ENCODE data around the gene HEATR5A. TPM values are rescaled to one million over a fixed set of nuclear protein-coding genes. Genes with fewer than 3 reads are reported as not detected.

Gene HEATR5A
- total RNA-seq, 1 experiment from 2014 or later: 18.2 TPM

- no peak for DNase-seq
- Histone ChIP-seq H3K36me3 (replicated peaks; ENCODE audit: control insufficient read depth, insufficient read depth, low read length) (peaks cover 4% of the 10 kb centered on the region), H3K4me3 (ENCODE audit: insufficient read depth, low read depth, low read length) (no peak overlapping the region), H3K27me3 (ENCODE audit: control insufficient read depth, insufficient read depth, low read length) (no peaks in the 10 kb centered on the region)
Measured at GRCh38 chr14:31307618-31308017, 112.7 kb downstream of the HEATR5A start.

- no peaks in the 10 kb centered on the region for H3K27me3 ChIP-seq (ENCODE audit: control insufficient read depth, insufficient read depth, low read length)
- DNase-seq: no peak
- peaks cover 4% of the 10 kb centered on the region for H3K36me3 ChIP-seq (replicated peaks; ENCODE audit: control insufficient read depth, insufficient read depth, low read length)
- H3K4me3 ChIP-seq (ENCODE audit: insufficient read depth, low read depth, low read length): no peak overlapping the region
Measured at GRCh38 chr14:31307198-31307597, 113.2 kb downstream of the HEATR5A start.

- Histone ChIP-seq H3K27me3 (ENCODE audit: control insufficient read depth, insufficient read depth, low read length) (no peaks in the 10 kb centered on the region), H3K4me3 (ENCODE audit: insufficient read depth, low read depth, low read length) (no peak overlapping the region), H3K36me3 (replicated peaks; ENCODE audit: control insufficient read depth, insufficient read depth, low read length) (peaks cover 4% of the 10 kb centered on the region)
- no peak for DNase-seq
Measured at GRCh38 chr14:31303654-31304053, 116.7 kb downstream of the HEATR5A start.

GRCh38 chr14:31300883-31301282, 119.5 kb downstream of the HEATR5A start:
- peaks cover 3% of the 10 kb centered on the region for H3K36me3 ChIP-seq (replicated peaks; ENCODE audit: control insufficient read depth, insufficient read depth, low read length)
- no peaks in the 10 kb centered on the region for H3K27me3 ChIP-seq (ENCODE audit: control insufficient read depth, insufficient read depth, low read length)
- DNase-seq: no peak
- H3K4me3 ChIP-seq (ENCODE audit: insufficient read depth, low read depth, low read length): no peak overlapping the region

GRCh38 chr14:31300296-31300695, 120.1 kb downstream of the HEATR5A start:
- H3K4me3 ChIP-seq (ENCODE audit: insufficient read depth, low read depth, low read length): no peak overlapping the region
- peak; percentile 58 for DNase-seq
- H3K27me3 ChIP-seq (ENCODE audit: control insufficient read depth, insufficient read depth, low read length): no peaks in the 10 kb centered on the region
- H3K36me3 ChIP-seq (replicated peaks; ENCODE audit: control insufficient read depth, insufficient read depth, low read length): peaks cover 3% of the 10 kb centered on the region

- DNase-seq: no peak
- Histone ChIP-seq H3K36me3 (replicated peaks; ENCODE audit: control insufficient read depth, insufficient read depth, low read length) (no peaks in the 10 kb centered on the region; the same call in 1 of the 2 replicates), H3K4me3 (ENCODE audit: insufficient read depth, low read depth, low read length) (no peak overlapping the region), H3K27me3 (ENCODE audit: control insufficient read depth, insufficient read depth, low read length) (no peaks in the 10 kb centered on the region)
Measured at GRCh38 chr14:31297701-31298344, 122.5 kb downstream of the HEATR5A start.

GRCh38 chr14:31297112-31297511, 123.2 kb downstream of the HEATR5A start:
- Histone ChIP-seq H3K27me3 (ENCODE audit: control insufficient read depth, insufficient read depth, low read length) (no peaks in the 10 kb centered on the region), H3K36me3 (replicated peaks; ENCODE audit: control insufficient read depth, insufficient read depth, low read length) (no peaks in the 10 kb centered on the region; the same call in 1 of the 2 replicates), H3K4me3 (ENCODE audit: insufficient read depth, low read depth, low read length) (no peak overlapping the region)
- DNase-seq: no peak

GRCh38 chr14:31294746-31295405, 125.5 kb downstream of the HEATR5A start:
- Histone ChIP-seq H3K36me3 (replicated peaks; ENCODE audit: control insufficient read depth, insufficient read depth, low read length) (no peaks in the 10 kb centered on the region; the same call in 1 of the 2 replicates), H3K4me3 (ENCODE audit: insufficient read depth, low read depth, low read length) (no peak overlapping the region), H3K27me3 (ENCODE audit: control insufficient read depth, insufficient read depth, low read length) (no peaks in the 10 kb centered on the region)
- no peak for DNase-seq

GRCh38 chr14:31292937-31293616, 127.3 kb downstream of the HEATR5A start:
- DNase-seq: no peak
- no peaks in the 10 kb centered on the region for H3K27me3 ChIP-seq (ENCODE audit: control insufficient read depth, insufficient read depth, low read length)
- H3K4me3 ChIP-seq (ENCODE audit: insufficient read depth, low read depth, low read length): no peak overlapping the region
- no peaks in the 10 kb centered on the region for H3K36me3 ChIP-seq (replicated peaks; ENCODE audit: control insufficient read depth, insufficient read depth, low read length)

GRCh38 chr14:31291210-31291609, 129.1 kb downstream of the HEATR5A start:
- no peak for DNase-seq
- Histone ChIP-seq H3K27me3 (ENCODE audit: control insufficient read depth, insufficient read depth, low read length) (no peaks in the 10 kb centered on the region), H3K36me3 (replicated peaks; ENCODE audit: control insufficient read depth, insufficient read depth, low read length) (no peaks in the 10 kb centered on the region), H3K4me3 (ENCODE audit: insufficient read depth, low read depth, low read length) (no peak overlapping the region)

- Histone ChIP-seq H3K4me3 (ENCODE audit: insufficient read depth, low read depth, low read length) (no peak overlapping the region), H3K27me3 (ENCODE audit: control insufficient read depth, insufficient read depth, low read length) (no peaks in the 10 kb centered on the region), H3K36me3 (replicated peaks; ENCODE audit: control insufficient read depth, insufficient read depth, low read length) (no peaks in the 10 kb centered on the region)
- DNase-seq: no peak
Measured at GRCh38 chr14:31287294-31287972, 132.9 kb downstream of the HEATR5A start.

- Histone ChIP-seq H3K27me3 (ENCODE audit: control insufficient read depth, insufficient read depth, low read length) (no peaks in the 10 kb centered on the region), H3K36me3 (replicated peaks; ENCODE audit: control insufficient read depth, insufficient read depth, low read length) (no peaks in the 10 kb centered on the region), H3K4me3 (ENCODE audit: insufficient read depth, low read depth, low read length) (no peak overlapping the region)
- peak; percentile 21 for DNase-seq
Measured at GRCh38 chr14:31286456-31287293, 133.7 kb downstream of the HEATR5A start.

GRCh38 chr14:31283578-31284252, 136.6 kb downstream of the HEATR5A start:
- Histone ChIP-seq H3K27me3 (ENCODE audit: control insufficient read depth, insufficient read depth, low read length) (no peaks in the 10 kb centered on the region), H3K4me3 (ENCODE audit: insufficient read depth, low read depth, low read length) (no peak overlapping the region), H3K36me3 (replicated peaks; ENCODE audit: control insufficient read depth, insufficient read depth, low read length) (no peaks in the 10 kb centered on the region)
- DNase-seq: no peak

Data from H7 (cell line).